ENCODE data around the gene CBX5. TPM values are rescaled to one million over a fixed set of nuclear protein-coding genes. Genes with fewer than 3 reads are reported as not detected.
A peak's percentile ranks its signal among the peaks of the same experiment; 100 is the strongest.

Gene CBX5
- total and polyA plus RNA-seq, 9 of the 15 experiments (the other 6 are each of a cell fraction or from before 2014, with no cell fraction given) = 32.6 to 102 (median 59.2) TPM

DNA sequence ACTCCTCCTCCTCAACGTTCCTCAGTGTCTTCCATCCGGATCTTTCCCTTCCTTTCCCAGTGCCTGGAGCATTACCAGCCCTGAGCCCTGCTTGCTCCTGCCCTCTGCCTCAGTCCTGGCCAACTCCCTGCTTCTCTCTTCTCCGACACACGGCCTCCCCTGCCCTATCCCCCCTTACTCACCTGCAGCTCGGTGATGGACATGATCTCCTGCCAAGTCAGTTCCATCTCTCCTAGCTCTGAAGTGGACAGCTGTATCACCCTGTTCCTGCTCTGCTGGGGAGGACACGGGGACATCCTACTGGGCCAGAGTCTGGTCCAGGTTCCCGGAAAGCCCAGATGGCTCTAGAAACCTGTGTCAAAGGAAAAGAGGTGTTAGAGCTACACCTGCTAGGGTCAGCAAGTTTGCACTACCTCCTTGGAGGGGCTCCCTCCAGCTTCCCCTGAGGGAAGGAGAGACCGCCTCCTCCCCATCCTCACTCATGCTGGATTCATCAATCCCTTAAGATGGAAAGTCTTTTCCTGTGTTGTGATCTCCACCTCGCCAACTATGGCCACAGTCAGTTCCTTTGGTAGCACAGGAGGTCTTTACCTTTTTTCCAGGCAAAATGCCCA lies 15.1 kb upstream of the CBX5 start (continued):
- TF ChIP-seq, protein P1, sequence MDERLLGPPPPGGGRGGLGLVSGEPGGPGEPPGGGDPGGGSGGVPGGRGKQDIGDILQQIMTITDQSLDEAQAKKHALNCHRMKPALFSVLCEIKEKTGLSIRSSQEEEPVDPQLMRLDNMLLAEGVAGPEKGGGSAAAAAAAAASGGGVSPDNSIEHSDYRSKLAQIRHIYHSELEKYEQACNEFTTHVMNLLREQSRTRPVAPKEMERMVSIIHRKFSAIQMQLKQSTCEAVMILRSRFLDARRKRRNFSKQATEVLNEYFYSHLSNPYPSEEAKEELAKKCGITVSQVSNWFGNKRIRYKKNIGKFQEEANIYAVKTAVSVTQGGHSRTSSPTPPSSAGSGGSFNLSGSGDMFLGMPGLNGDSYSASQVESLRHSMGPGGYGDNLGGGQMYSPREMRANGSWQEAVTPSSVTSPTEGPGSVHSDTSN (CRISPR knock-in tag; IDR thresholded peaks at IDR 0.05; ENCODE audit: low read depth) = no peak
- TF ChIP-seq, protein P1 (tag; conservative IDR thresholded peaks at IDR 0.05; ENCODE audit: low read depth) = no peak
- TF ChIP-seq PRMT5 (CRISPR knock-in tag; IDR thresholded peaks at IDR 0.05) (no peak), ETV5 (CRISPR knock-in tag; IDR thresholded peaks at IDR 0.05; ENCODE audit: low read depth) (no peak), SP2 (IDR thresholded peaks at IDR 0.05; ENCODE audit: extremely low read depth, low read depth, low read length, poor library complexity, severe bottlenecking) (no peak), ZNF79 (CRISPR knock-in tag; IDR thresholded peaks at IDR 0.05; ENCODE audit: low read depth) (no peak), PCBP2 (IDR thresholded peaks at IDR 0.05; ENCODE audit: low read depth, low read length, poor library complexity, severe bottlenecking) (no peak), SNIP1 (IDR thresholded peaks at IDR 0.05; ENCODE audit: low read depth) (no peak), FOXM1 (IDR thresholded peaks at IDR 0.05; ENCODE audit: low read depth) (no peak), FOXM1 (CRISPR knock-in tag; IDR thresholded peaks at IDR 0.05; ENCODE audit: low read depth) (0 out of 2 replicates have a peak, but pooled peaks have one; percentile 32), CHD1 (IDR thresholded peaks at IDR 0.05; ENCODE audit: low read length) (peak; percentile 88), ESRRB (CRISPR knock-in tag; IDR thresholded peaks at IDR 0.05; ENCODE audit: borderline replicate concordance) (no peak), GABPB2 (CRISPR knock-in tag; conservative IDR thresholded peaks at IDR 0.05) (no peak), FOS (IDR thresholded peaks at IDR 0.05; ENCODE audit: extremely low read depth, insufficient read length) (no peak), RFX5 (IDR thresholded peaks at IDR 0.05; ENCODE audit: low read depth, low read length) (no peak), ZC3H4 (CRISPR knock-in tag; IDR thresholded peaks at IDR 0.05; ENCODE audit: borderline replicate concordance) (peak; percentile 85; the same call in 1 of the 2 replicates)
- TF ChIP-seq, protein P2, sequence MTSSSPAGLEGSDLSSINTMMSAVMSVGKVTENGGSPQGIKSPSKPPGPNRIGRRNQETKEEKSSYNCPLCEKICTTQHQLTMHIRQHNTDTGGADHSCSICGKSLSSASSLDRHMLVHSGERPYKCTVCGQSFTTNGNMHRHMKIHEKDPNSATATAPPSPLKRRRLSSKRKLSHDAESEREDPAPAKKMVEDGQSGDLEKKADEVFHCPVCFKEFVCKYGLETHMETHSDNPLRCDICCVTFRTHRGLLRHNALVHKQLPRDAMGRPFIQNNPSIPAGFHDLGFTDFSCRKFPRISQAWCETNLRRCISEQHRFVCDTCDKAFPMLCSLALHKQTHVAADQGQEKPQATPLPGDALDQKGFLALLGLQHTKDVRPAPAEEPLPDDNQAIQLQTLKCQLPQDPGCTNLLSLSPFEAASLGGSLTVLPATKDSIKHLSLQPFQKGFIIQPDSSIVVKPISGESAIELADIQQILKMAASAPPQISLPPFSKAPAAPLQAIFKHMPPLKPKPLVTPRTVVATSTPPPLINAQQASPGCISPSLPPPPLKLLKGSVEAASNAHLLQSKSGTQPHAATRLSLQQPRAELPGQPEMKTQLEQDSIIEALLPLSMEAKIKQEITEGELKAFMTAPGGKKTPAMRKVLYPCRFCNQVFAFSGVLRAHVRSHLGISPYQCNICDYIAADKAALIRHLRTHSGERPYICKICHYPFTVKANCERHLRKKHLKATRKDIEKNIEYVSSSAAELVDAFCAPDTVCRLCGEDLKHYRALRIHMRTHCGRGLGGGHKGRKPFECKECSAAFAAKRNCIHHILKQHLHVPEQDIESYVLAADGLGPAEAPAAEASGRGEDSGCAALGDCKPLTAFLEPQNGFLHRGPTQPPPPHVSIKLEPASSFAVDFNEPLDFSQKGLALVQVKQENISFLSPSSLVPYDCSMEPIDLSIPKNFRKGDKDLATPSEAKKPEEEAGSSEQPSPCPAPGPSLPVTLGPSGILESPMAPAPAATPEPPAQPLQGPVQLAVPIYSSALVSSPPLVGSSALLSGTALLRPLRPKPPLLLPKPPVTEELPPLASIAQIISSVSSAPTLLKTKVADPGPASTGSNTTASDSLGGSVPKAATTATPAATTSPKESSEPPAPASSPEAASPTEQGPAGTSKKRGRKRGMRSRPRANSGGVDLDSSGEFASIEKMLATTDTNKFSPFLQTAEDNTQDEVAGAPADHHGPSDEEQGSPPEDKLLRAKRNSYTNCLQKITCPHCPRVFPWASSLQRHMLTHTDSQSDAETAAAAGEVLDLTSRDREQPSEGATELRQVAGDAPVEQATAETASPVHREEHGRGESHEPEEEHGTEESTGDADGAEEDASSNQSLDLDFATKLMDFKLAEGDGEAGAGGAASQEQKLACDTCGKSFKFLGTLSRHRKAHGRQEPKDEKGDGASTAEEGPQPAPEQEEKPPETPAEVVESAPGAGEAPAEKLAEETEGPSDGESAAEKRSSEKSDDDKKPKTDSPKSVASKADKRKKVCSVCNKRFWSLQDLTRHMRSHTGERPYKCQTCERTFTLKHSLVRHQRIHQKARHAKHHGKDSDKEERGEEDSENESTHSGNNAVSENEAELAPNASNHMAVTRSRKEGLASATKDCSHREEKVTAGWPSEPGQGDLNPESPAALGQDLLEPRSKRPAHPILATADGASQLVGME (CRISPR knock-in tag; IDR thresholded peaks at IDR 0.05) = peak; percentile 62; the same call in 1 of the 2 replicates
- TF ChIP-seq, protein P3, sequence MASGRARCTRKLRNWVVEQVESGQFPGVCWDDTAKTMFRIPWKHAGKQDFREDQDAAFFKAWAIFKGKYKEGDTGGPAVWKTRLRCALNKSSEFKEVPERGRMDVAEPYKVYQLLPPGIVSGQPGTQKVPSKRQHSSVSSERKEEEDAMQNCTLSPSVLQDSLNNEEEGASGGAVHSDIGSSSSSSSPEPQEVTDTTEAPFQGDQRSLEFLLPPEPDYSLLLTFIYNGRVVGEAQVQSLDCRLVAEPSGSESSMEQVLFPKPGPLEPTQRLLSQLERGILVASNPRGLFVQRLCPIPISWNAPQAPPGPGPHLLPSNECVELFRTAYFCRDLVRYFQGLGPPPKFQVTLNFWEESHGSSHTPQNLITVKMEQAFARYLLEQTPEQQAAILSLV (tag; IDR thresholded peaks at IDR 0.05) = no peak
